Dermis microvascular lymphatic vessel endothelial cell (primary cell): Measurements from ENCODE around the gene NTM. TPM values are rescaled to one million over a fixed set of nuclear protein-coding genes. Genes with fewer than 3 reads are reported as not detected.

Experiments
- DNase-seq, 2 donors: peaks; one replicate each; pipeline versions ENCODE4 v3.0.0 to v3.0.0-alpha.2; 2010; ENCODE audit warnings: low read depth in 2 of 2
- total RNA-seq: library from RNA; depleted of rRNA; stranded (reverse); fragments of >200 nt; gene quantifications from 2 replicates; pipeline ENCODE4 v1.2.1, GENCODE V29; 2014

NTM gene
- total RNA-seq, 1 donor from 2014 or later, result under 0.01 TPM

DNA sequence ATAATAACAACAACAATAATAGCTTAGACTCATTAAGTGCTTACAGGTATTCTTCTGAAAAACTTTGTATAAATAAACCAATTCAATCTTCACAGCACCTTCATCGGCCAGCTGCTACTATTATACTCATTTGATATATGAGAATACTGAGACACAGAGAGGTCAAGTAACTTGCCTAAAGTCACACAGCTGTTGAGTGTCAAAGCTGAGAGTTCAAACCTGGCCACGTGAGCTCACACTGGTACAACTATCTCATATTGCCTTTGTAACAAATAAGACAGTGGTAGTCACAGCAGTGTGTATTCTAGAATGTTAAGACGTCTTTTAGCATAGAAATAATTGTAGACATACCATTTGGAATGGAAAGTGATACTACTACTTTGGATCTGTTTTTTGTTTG is 268.5 kb downstream of the NTM start:
- no peak for DNase-seq

DNA sequence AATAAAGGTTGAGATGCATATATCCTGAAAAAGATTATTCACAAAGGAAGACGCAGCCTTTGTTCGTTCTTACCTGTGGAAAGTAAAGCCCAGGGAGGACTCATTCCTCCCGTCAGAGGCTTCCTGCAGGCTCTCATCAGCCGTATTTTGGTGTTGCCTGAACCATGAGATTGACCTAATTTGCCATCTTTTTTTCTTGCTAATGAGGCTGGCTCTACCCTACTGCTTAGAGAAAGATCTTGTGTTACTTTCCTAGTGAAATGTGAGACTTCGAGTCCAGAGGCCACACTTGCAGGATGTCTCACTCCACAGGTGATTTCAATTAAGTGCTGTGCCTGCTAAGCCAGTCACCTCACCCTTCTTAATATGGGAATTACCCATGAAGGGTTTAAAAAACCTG is 269.9 kb downstream of the NTM start:
- DNase-seq, result no peak

DNA sequence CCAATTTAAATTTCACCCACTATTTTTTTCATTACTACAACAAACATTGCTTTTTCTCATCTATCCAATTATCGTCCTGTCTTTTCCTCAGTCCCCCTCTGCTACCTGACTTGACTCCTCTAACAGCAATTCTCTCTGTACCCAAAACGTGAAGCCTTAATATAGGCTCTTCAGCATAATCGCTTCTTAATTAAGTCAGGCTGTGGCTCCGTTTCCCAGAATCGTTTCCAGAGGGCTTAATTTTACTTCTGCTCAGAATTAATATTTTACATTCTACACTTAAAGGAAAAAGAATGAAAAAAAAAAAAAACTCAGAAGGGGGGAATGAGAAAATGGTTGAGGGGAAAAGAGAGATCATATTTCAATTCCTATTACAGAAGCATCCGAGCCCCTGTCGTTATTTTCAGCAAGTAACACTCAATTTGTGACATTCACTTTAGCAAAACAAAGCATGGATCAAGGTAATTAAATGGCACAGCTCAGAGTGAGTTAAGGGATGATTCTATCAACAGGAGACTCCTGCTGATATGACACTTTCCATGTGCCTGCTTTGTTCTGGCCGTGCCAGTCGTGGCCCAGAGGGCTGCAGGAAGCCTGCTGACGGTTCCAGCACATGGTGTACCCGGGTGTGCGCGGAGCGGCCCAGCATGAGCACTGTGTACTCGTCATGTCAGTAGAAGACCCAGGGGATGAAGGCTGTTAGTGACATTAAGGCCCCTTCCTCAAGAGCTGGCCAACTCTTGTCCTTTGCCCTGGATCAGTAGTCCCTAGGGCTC is 272.5 kb downstream of the NTM start:
- DNase-seq, result no peak

DNA sequence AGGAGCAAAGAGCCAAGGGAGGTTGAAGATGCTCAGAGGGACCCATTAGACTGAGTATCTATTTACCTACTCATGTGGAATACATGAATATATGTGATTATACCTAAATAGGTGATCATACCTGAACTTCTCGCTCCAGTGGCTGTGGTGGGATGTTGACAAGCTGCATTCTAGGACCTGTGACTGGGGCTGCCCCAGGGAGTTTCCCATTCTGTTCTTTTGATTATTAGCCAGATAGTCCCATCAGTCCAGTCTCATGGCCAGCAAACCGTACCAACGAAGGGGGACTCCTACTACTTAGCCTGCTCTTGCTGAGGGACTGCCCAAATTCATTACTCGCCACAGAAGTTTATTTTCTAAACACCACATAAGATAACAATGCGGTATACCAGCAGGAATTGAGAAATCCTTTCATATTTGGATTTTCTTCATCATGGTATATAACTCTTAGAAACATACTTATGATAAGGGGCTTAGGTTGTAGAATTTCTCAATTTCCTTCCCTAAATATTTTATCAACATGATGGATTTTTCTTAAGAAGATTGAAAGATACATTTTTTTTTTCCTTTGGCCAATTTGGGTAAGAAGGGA is 273.9 kb downstream of the NTM start:
- no peak for DNase-seq

DNA sequence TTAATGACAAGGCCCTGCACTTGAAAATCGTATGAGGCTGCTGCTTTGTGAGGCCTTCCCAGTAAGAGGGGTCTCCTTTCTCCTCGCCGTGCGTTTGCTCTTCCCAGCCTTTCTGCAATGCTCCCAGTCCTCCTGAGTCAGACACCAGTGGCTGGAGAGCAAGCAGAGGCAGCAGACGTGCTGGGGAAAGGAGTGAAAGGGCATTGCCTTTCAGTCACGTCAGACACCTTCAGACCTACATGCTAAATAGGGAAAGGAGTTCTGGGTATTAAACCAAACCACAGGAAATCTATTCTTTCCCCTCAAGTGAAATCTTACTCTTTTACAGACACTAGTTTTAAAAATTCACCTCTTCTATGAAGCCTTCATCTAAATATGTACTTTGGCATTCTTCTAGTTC is 274.8 kb downstream of the NTM start:
- DNase-seq, result no peak

DNA sequence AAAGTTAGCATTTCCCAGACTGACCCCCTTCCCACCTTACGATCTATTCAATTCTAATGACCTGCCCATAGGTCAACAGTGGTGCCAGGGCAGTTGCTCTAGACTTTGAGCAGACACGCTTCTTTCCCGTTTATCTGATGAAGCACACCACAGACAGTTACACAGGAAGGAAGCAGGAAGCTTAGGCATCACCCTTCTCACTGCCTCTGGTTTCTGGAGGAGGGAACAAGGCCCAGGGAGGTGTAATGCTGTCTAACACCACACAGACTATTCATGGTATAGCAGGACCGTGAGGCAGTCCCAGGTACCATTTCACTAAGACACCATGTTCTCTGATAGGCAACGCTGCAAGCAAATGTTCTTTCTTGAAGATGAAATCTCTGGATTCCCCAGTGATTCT is 279.4 kb downstream of the NTM start:
- DNase-seq, result no peak

DNA sequence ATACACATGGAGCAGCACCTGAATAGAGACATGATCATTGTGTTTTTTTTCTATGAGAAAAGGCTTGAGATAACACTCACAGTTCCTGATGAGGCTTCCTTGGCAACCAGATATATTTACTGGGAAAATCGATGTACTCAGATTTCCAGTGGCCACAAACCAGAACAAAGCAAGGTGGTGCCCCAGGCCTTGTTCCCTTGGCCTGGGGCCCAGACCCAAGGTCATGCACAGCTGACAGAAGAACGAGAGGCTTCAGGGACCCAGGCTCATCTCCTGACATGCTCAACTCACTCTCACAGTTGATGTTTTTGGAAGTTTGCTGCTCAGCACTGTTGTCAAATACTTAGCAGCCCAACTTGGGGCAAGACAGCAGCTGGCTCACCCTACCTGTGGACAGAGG is 281.8 kb downstream of the NTM start:
- DNase-seq, result no peak

DNA sequence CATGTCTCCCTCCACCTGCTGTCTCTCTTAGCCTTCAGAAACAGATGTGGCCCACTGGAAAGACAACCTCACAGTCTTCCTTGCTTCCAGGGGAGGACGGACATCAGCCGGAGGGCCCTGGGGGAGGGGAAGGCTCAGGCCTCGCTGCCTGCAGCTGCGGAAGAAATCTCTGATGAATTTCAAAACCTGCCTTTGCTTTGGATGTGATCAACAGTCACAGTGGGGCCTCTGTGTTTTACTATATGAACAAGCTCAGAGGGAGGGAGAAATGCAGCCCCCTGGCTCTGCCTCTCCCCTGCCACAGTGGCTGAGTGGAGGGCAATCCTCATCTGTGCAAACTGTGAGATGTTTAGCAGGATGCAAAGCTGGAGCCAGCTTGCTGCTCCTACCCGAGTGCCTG is 282.8 kb downstream of the NTM start:
- DNase-seq, result no peak

DNA sequence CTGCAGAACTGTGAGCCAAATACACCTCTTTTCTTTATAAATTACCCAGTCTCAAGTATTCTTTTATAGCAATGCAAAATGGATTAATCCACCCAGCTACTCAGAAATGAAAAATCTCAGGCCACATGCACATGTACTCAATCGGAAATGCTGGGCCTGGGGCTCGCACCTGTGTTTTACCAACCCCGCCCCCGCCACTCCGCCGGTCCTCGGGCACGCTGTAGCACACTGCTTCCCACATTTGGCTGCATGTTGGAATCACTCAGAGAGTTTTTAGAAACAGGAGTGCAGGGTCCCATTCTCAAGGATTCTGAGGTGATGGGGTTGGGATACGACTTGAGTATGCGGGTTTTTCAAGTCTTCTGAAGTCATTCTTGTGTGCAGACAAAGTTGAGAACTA is 284.4 kb downstream of the NTM start:
- DNase-seq, result no peak

DNA sequence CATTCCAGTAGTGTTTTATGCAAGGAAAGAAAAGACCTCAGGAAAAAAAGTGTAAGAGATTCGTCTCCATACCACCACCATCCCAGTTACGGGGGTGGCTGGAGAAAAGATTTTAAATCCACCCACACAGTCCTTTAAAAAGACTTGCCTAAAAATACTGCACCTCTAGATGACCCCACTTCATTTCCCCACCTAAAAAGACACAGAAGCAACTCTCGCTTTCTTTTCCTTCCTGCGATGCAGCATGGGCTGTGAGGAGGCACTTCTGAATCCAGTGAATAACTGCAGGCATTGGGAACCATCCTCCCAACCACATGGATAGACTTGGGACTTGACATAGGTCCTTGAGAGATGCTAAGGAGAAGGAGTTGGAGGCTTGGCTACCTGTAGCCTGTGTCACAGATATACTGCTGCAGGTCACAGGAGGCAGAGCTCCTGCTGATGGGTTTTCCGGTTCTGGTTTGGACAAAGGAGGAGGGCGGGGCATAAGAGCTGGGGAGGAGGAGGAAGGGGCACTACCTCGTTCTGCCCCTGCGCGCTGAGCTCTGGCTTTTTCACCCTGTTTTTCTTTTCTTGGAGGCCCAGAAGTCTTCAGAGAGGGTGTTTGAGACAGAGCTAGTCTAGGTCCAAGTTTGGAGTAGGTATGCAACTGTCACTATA is 285.9 kb downstream of the NTM start:
- no peak for DNase-seq

DNA sequence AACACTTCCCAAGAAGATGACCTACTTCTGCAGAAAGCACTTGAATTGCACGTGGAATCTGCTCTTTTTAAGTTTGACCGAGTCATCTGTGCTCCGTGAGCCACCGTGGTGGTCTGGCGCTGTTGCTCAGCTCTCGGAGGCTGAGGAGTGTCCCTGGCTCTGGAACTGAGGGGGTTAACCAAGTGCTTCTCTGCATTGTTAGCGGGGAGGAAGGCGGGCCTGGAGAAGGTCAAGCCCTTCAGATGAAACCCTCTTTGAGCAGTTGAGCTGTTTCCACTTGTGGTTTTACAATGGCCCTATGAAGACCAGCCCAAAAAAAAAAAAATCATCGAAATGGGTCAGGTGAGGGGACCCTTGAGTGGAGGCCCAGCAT is 286.4 kb downstream of the NTM start:
- no peak for DNase-seq

DNA sequence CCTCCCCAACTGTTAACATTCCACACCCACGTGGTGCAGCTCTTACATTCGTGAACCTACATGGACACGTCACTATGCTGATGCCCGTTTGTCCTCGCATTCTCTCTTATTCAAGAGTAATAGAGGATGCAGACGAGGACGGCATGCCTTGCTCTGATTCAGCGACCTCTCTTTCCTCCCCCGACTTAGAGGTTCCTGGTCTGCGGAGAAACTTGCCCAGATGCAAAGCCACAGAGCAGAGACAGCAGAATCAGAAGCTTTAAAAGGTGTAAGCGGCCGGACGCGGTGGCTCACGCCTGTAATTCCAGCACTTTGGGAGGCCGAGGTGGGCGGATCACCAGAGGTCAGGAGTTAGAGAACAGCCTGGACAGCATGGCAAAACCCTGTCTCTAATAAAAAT is 288.0 kb downstream of the NTM start:
- DNase-seq, result no peak

DNA sequence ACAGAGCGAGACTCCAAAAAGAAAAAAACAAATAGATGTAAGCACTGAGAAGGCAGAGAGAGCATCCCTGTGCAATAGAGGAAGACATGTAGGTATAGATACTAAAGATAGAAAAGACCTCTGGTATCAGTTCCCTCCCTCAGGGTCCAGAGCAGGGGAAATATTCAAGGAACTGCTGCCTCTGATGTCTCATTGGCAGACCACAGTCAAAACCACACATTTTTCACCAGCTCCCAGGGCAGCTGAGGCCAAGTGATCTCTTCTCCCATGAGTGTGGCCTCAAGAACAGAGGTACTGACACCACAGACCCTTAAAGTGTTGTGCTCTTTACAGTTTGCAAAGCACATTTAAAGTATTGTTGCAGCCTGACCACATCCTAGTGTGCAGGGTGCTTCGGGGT is 288.5 kb downstream of the NTM start:
- no peak for DNase-seq

DNA sequence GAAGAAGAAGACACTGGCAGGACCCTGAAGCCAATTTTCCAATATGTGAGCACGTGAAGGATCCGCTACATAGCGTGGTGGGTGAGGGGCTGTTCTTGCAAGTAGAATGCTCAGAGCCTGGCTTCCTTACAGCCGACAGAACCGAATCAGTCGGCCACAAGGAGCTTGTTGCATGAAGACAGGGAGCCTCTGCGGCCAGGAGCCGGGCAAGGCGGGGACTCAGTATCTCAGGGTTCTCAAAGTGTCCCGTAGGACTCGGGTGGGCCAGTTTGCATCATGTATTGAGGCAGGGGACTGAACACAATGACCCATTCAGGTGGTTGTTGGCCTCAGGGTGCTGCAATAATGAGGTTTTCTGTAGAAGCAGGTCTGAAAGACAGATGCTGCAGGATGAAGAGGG is 289.5 kb downstream of the NTM start:
- DNase-seq, result no peak

DNA sequence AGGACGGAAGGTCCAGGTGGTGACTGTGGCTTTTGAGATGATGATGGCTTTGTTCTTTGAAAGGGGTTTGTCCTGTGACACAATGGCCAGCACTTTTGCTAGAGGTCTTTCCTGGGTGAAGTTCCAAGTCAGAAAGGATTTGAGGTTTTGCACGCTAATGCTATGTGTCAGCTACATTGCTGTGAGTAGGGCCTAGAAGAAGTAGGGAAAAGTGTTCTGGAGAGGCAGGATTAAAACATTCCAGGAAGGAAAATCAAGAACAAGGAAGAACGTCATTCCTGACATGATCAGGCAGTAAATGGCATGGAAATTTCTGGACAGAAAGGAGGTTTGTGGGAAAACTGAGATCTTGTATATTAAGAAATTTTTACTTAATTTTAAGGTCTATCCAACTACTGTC is 290.7 kb downstream of the NTM start:
- no peak for DNase-seq

DNA sequence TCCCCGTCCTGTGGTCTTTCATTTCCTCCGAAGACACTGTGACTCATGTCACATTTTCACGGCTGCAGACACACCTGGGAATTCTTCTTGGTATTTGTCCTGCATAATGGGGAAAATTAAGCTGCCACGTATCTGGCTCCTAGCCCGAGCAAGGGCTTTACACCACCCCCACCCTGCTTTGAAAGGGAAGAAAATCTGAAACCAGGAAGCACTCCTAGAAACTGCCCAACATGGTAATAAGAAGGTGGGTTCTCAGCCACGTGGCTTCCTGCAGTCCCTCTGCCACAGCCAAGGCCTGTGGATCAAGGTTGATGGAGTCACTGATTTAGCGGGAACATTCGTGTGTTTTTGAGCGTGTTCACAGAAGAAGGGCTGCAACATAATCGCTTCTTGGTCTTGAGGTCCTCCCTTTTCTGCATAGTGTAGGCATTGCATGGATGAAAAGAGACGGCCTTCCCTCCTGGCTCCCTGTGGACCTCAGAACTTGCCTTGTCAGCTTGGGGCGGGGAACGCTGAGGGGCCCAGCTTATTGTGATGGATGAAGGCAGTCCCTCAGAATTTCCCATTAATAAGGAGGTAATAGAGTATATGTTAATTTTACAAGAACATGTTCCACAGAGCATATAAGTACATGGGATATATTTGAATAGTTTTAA is 292.0 kb downstream of the NTM start:
- DNase-seq, result no peak

DNA sequence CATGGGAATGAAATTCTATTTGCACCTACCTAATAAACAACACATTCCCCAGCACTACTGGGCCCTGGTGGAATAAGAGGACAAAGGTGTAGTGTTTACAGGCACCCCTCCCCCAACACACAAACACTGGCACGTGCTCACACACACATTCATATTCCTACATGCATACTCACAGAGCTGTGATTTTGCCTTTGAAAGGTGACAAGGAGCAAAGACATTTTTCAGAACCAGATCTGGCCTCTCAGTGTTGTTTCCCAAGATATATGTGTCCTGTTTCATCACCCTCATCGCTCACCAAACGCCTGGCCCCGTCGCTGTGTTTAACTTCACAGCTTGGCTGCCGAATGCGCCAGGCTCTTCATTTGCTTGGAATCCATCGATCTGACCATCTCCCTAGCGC is 292.6 kb downstream of the NTM start:
- DNase-seq, result no peak

DNA sequence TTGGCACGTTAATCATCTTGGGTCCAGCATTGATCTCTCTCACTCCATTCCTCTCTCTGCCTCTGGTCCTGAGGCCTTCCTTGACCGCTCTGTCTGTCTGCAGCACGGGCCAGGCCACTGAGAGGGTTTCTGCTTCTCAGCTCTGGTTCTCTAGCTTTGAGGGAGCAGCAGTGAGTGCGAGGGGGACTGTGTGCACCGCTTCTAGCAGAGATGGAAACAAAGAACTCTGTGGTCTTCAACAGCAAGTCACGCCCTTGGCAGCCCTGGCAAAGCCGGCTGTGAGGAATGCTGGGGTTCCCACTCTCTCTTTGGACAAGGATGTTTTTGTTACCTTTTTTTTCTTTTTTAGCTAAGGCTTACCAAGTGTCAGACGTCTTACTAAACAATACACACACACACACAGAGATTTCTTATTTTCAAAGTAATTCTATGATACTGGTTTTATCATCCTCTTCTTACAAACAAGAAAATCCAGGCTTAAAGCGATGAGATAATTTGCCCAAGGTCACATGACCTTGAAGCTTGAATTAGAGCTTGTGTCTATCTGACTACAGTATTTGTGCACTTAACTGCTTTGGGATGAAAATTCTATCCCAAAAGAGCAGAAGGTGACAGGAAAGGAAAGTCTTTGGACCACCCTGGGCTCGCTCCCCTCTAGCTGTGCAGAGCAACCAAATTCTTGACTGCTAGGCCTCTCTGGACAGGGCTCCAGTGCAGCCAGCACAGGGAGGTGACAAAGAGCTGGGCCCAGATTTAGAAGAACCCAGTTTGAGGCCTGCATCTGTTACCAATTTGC is 293.2 kb downstream of the NTM start:
- DNase-seq, result no peak

DNA sequence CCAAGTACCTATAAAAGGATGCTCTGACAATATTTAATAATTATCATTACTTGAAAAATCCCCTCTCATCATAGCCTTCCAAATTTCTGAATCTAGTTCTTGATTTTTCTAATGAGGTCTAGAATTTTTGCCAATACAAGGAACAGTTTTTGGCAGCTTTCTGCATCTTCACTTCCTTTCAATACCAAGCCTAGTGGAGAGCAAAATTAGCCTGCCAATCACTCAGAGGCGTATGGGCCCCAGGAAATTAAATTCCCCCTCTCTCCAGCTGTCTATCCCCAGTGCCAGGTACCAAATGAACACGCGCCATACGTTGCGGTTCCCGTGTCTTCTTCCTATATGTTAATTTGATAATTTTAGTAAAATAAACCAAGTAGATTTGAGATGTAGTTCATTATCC is 293.9 kb downstream of the NTM start:
- DNase-seq, result no peak

DNA sequence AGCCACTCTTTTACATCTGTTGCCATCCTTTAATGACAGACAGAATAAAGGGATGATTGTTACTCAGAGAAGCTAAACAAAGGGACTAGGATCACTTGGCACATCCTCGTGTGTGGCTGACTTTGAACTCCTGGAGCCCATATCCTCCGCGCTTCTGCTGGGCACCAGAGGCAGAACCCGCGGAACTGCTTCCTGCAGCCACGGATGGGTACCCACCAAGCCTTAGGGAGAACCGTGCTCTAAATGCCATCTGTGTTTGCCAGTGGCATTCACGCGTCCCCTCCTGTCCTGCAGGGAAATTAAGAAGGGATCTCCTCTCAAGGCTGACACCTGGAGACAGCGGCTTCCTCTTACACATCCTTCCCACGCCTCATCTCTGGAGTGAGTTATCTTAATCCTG is 294.4 kb downstream of the NTM start:
- no peak for DNase-seq

DNA sequence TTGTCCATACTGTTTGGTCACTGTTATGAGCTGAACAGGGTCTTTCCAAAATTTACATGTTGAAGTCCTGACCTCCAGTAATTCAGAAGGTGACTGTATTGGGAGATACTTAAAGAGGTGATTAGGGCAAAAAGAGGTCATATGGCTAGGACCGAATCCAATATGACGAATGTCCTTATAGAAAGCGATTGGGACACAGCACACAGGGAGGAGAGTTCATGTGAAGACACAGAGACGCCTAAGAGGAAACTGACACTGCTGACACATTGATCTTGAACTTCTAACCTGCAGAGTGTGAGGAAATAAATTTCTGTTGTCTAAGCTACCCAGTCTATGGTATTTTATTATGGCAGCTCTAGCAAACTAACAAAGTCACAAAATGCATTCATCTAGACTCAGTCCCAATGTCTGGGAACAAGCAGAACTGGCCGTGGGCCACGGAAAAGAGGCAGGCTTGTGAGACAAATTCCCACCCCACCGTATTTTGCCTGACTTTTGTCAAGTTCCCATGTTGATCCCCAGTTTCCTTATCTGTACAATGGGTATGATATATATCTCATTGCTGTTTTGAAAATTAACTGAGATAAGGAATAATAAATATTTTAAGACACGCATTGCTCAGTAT is 295.0 kb downstream of the NTM start:
- no peak for DNase-seq
